OCI-M2 (cell line): ENCODE measurements around the gene ANXA2R.
"Not testable (repeated sequence)": the region's sequence is repeated elsewhere in the genome, so short reads cannot be mapped to it uniquely, and the experiment has no call there.

Experiments
- DNase-seq: peaks from one replicate; lab custom pipeline; 2025; ENCODE audit not compliant: unreplicated experiment; lab: John Stamatoyannopoulos, UW

The ANXA2R gene

GRCh38 chr5:43061352-43062075 is 21.4 kb upstream of the ANXA2R start:
- no peak for DNase-seq

GRCh38 chr5:43060020-43060419 is 19.9 kb upstream of the ANXA2R start:
- DNase-seq: not testable (repeated sequence)

GRCh38 chr5:43055098-43055497 is 15.0 kb upstream of the ANXA2R start:
- not testable (repeated sequence) for DNase-seq

- no peak for DNase-seq
Measured at GRCh38 chr5:43051684-43052083, 11.6 kb upstream of the ANXA2R start.

GRCh38 chr5:43050384-43050783 is 10.3 kb upstream of the ANXA2R start:
- DNase-seq: no peak

GRCh38 chr5:43049236-43049635 is 9.1 kb upstream of the ANXA2R start:
- DNase-seq: no peak

GRCh38 chr5:43046474-43046873 is 6.4 kb upstream of the ANXA2R start:
- no peak for DNase-seq

GRCh38 chr5:43045236-43045635 is 5.1 kb upstream of the ANXA2R start:
- DNase-seq: no peak

GRCh38 chr5:43044181-43044914 is 4.2 kb upstream of the ANXA2R start:
- DNase-seq: no peak

- DNase-seq: no peak
Measured at GRCh38 chr5:43043400-43043756, 3.3 kb upstream of the ANXA2R start.

- DNase-seq: peak; percentile 47
Measured at GRCh38 chr5:43042626-43043399, 2.7 kb upstream of the ANXA2R start.

- DNase-seq: no peak
Measured at GRCh38 chr5:43042176-43042625, 2.1 kb upstream of the ANXA2R start.

GRCh38 chr5:43041669-43042175 is 1.6 kb upstream of the ANXA2R start:
- DNase-seq: peak; percentile 52

GRCh38 chr5:43041110-43041668 is 1.1 kb upstream of the ANXA2R start:
- DNase-seq: no peak

- DNase-seq: peak; percentile 54
Measured at GRCh38 chr5:43039471-43040286, 440 bp downstream of the ANXA2R start.

- DNase-seq: no peak
Measured at GRCh38 chr5:43039152-43039470, 1.0 kb downstream of the ANXA2R start.

GRCh38 chr5:43038496-43038989 is 1.6 kb downstream of the ANXA2R start:
- DNase-seq: no peak

- DNase-seq: no peak
Measured at GRCh38 chr5:43037636-43038495, 2.3 kb downstream of the ANXA2R start.

GRCh38 chr5:43036856-43037635 is 3.1 kb downstream of the ANXA2R start:
- no peak for DNase-seq
